CD4-positive, alpha-beta T cell treated with Interferon alpha-2 for 1 hour (primary cell): ENCODE data around the gene GNAQ.
"Not testable (repeated sequence)": the region's sequence is repeated elsewhere in the genome, so short reads cannot be mapped to it uniquely, and the experiment has no call there.

ENCODE experiments used
- DNase-seq, 2 donors: peaks; one replicate each; pipeline ENCODE4 v3.0.0-alpha.2; 2020 to 2022

The GNAQ gene

GRCh38 chr9:77896938-77897667, 134.5 kb downstream of the GNAQ start:
- no peak for DNase-seq

GRCh38 chr9:77896269-77896937, 135.2 kb downstream of the GNAQ start:
- DNase-seq, result no peak

GRCh38 chr9:77893706-77894105, 137.9 kb downstream of the GNAQ start:
- no peak for DNase-seq

- no peak for DNase-seq
Measured at GRCh38 chr9:77892955-77893514, 138.6 kb downstream of the GNAQ start.

GRCh38 chr9:77892171-77892570, 139.4 kb downstream of the GNAQ start:
- DNase-seq, result no peak

GRCh38 chr9:77891128-77891800, 140.3 kb downstream of the GNAQ start:
- no peak for DNase-seq

GRCh38 chr9:77887662-77888061, 143.9 kb downstream of the GNAQ start:
- DNase-seq, result no peak

GRCh38 chr9:77885104-77885672, 146.4 kb downstream of the GNAQ start:
- DNase-seq, result no peak

- no peak for DNase-seq
Measured at GRCh38 chr9:77883846-77884771, 147.5 kb downstream of the GNAQ start.

GRCh38 chr9:77883133-77883532, 148.5 kb downstream of the GNAQ start:
- DNase-seq, result no peak

GRCh38 chr9:77882294-77882693, 149.3 kb downstream of the GNAQ start:
- DNase-seq, result no peak

- not testable (repeated sequence) for DNase-seq
Measured at GRCh38 chr9:77881634-77882033, 150.0 kb downstream of the GNAQ start.

- DNase-seq, result no peak
Measured at GRCh38 chr9:77881111-77881510, 150.5 kb downstream of the GNAQ start.

GRCh38 chr9:77879437-77879943, 152.1 kb downstream of the GNAQ start:
- DNase-seq, result no peak

- not testable (repeated sequence) for DNase-seq
Measured at GRCh38 chr9:77878793-77879192, 152.8 kb downstream of the GNAQ start.

- no peak for DNase-seq
Measured at GRCh38 chr9:77877976-77878375, 153.6 kb downstream of the GNAQ start.

- no peak for DNase-seq
Measured at GRCh38 chr9:77876590-77876989, 155.0 kb downstream of the GNAQ start.

GRCh38 chr9:77876091-77876490, 155.5 kb downstream of the GNAQ start:
- no peak for DNase-seq

GRCh38 chr9:77872863-77873262, 158.7 kb downstream of the GNAQ start:
- DNase-seq, result no peak

- no peak for DNase-seq
Measured at GRCh38 chr9:77872177-77872576, 159.4 kb downstream of the GNAQ start.

GRCh38 chr9:77871483-77871882, 160.1 kb downstream of the GNAQ start:
- no peak for DNase-seq

GRCh38 chr9:77866878-77867277, 164.7 kb downstream of the GNAQ start:
- DNase-seq, result no peak
